GM19240 (cell line): ENCODE results near the gene MZF1.

Source experiments
- DNase-seq: peaks from one replicate; pipeline ENCODE4 v3.0.0; 2011; ENCODE audit warnings: low spot score; ENCODE audit not compliant: insufficient read length

Gene MZF1

DNA sequence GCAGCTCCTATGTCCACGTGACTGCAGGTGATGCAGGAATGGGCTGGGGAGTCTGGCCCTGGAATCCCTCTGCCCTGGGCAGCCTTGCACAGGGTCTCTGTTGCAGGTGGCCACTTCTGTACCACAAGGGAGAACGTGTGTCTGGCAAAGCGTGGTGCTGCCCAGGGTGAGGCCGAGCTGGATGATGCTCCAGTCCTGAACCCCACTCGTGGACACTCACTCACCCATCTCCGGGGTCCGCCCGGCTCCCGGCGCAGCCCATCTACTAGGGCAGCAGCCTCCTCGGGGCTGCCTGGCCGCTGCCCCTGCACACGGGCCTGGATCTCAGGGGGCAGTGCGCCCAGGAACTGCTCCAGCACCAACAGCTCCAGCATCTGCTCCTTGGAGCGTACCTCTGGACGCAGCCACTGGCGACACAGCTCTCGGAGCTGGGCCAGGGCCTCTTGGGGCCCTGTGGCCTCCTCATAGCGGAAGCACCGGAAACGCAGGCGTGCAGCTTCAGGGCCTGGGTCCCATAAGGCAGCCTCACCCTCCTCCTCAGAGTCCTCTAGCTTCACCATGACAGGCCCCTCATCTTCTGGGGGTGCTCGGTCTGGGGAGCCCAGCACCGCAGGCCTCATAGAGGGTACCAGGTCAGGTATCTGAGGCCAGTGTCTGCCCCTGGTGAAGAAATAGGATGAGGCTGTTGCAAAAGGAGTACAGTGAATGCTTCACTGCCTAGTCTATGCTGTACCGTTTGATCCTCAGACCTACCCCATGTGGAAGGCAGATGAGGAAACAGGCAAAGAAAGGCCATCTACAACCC lies 2.2 kb downstream of the MZF1 start:
- no peak for DNase-seq

DNA sequence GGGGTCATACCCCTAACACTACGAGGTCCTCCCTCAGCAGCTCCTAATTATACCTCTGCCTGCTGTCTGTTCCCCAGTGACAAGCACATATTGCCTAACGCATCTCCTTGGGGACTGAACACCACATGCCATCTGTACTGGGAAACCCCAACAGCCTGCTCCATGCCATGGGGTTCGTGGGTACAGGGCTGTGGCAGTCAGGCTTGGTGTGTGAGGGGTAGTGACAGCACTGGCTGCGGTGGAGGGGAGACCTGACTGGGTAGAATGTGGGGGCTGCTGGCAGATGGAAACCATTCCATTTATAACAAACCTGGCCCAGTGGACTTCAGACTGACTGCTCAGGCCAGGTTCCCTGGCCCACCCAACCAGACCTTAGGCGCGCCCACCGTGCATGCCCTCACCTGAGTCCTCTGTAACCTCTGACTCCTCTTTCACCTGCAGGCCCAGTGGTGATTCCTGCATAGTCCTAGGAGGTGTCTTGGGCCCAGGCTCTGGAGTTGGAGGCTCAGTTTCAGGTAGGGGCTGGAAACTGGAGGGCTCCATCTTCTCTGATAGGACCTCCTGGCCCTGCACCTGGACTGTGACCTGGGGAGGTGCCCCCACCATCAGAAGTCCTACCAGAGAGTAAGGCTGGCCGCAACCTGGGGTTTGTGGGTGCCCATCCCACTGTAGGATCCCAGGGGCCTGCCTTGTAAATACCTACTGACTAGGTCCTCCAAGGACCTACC lies 3.0 kb downstream of the MZF1 start:
- no peak for DNase-seq

DNA sequence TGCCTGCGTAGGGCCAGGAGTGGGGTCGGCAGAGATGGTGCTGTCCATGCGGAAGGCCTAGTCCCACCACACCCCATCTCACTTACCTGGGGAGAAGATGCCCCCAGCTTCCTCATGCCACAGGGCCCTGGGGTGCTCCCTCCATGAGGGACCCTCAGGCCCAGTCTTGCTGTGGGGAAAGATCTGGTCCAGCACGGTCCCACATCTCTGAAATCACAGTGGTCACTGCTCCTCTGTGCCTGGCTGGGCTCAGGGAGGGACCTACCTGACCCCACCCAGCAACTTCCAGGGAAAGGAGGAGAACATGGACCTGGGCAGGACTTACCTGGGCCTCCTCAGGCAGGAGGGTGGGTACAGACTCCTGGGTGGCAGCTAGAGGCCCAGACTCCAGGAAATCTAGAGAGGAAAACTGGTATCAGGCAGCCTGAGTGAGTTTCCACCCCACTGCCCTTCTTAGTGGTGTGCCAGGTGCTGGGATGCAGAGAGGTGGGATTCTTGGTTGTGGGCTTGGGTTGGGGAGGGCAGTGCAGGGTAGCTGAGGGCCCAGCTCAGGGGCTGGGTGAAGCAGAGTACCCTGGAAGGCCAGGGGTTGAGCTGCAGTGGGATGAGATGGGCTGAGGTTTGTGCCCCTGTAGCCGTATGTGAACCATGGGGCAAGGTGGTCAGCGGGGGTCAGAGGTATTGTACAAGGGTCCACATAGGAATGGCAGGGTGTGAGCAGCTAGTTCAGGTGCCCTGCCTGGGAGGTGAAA lies 3.8 kb downstream of the MZF1 start:
- DNase-seq, result no peak

DNA sequence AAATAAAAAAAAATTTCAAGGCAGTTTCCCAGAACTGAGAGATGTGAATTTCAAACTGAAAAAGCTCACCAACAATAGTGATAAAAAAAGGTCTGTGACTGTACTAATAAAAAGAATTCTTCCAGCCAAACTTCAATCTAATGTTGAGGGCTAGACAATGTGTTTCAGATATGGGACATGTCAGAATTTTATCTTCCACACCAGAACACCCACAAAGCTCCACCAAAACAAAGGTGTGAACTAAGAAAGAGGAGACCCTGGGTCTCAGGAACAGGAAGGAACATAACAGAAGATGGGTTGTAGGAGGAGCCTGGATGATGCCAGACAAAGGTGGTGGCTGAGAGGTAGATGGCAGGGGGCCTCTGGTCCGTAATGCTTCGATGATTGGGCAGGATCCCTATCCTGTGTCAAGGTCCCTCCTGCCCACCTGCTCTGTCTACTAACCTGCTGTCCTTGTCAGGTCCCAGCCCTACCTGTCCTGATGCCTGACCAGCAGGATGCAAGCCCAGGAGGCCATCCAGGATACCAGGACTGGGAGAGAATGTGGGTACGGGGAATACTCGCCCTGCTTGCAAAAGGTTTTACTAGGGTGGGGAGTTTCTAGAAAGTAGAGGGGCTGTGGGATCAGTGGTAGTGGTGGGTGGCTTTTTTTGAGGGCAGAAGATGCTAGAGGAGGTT lies 4.5 kb downstream of the MZF1 start:
- DNase-seq, result no peak

DNA sequence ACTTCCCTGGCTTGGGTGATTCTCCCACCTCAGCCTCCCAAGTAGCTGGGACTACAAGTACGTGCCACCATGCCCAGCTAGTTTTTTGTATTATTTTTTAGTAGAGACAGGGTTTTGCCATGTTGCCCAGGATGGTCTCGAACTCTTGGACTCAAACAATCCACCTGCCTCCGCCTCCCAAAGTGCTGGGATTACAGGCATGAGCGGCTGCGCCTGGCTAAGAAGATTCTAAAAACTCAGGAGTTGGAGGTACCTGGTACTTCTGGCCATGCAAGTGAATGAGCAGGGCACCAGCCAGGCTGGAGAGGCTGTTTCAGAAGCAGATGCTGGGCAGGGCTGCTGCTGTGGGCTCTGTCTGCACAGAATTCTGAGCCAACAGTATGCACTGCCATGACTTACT lies 6.1 kb downstream of the MZF1 start:
- no peak for DNase-seq

DNA sequence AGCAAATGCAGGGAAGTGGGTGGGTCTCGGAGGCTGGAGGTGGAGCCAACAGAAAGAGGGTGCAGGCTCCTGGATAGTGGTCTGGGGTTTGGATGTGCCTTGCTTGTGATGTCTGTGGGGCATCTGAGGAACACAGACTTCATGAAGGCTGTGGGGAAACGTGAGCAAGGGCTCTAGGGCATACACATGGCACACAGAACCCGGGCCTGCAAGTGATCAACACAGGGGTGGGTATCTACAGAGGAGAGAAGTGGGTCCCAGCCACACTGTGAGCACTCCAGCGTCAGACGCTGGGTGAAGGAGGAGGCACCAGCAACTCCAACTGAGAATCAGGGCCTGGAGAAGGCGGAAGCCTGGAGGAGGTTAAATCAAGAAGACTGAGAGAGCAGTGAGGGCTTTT lies 9.3 kb downstream of the MZF1 start:
- no peak for DNase-seq

DNA sequence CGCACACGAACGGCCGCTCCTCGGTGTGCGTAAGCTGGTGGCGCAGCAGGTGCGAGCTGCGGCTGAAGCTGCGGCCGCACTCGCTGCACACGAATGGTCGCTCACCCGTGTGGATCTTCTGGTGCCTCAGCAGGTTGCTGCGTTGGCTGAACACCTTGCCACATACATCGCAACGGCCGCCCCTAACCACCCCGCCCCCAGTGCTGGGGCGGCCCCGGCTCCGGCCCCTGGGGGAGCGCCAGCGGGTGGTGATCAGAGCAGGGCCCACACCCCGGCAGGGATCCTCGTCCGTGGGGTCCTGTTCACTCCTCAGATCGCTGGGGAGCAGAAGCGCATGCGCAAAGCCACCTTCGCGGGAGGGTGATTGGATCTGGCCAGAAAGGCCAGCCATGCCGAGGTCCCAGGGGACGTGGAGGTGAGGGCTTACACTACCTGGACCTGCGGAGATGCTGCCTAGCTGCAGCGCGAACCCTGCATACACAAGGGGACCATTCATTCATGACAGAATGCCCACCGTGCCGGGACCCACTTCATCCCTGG lies 10.0 kb downstream of the MZF1 start:
- DNase-seq, result no peak

DNA sequence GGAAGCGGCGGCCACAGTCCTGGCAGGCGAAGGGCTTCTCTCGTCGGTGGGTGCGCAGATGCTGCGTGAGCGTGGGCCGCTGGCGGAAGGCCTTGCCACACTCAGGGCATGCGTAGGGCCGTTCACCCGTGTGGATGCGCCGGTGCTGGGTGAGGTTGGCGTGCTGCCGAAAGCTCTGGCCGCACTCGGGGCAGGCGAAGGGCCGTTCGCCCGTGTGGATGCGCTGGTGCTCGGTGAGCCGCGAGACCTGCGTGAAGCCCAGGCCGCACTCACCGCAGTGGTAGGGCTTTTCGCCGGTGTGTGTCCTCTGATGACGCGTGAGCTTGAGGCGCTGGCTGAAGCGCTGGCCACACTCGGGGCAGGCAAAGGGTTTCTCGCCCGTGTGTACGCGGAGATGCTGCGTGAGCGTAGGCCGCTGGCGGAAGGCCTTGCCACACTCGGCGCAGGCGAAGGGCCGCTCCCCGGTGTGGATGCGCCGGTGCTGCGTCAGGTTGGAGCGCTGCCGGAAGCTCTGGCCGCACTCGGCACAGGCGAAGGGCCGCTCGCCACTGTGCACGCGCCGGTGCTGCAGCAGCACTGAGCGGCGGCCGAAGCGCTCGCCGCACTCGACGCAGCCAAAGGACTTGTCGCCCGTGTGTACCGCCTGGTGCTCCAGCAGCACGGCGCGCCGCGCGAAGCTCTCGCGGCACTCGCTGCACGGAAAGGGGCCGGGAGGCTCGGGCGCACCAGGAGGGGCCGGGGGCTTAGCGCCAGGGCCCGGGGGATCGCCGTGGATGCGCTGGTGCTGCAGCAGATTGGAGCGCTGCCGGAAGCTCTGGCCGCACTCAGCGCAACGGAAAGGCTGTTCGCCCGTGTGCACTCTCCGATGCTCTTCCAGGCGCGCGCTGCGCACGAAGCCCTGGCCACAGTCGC lies 10.8 kb downstream of the MZF1 start:
- DNase-seq, result no peak

DNA sequence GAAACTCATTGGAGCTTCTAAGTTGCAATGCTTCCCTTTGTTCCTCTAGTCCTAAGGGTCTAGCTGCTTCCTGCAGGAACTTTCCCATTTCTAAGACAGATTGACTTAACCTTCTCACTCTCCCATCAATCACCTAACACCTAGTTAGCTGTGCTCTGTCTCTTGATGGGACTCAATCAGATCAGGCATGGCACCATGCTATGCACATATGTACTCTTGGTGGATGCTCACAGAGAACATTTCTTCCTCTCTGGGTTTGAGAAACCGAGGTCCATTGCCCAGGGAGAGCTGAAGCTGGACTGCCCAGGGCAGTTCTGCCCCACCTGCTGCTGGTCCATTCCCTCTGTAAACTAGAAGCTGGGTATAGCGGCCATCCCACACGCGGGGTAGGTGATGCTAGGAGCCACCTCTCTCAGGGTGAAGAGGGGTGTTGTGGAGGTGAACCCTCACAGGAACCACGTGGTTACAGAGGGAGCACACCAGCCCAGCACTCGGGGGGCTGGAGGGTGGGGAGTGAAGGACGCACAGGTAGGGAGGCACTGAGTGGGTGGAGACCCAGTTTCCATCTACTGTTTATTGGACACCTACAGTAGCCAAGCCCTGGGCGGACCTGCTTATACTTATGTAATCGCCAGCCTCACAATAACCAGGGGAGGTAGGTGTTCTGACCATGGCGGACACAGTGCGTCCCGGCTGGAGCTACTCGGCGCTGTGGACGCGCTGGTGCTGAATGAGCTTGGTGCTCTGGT lies 11.6 kb downstream of the MZF1 start:
- no peak for DNase-seq

DNA sequence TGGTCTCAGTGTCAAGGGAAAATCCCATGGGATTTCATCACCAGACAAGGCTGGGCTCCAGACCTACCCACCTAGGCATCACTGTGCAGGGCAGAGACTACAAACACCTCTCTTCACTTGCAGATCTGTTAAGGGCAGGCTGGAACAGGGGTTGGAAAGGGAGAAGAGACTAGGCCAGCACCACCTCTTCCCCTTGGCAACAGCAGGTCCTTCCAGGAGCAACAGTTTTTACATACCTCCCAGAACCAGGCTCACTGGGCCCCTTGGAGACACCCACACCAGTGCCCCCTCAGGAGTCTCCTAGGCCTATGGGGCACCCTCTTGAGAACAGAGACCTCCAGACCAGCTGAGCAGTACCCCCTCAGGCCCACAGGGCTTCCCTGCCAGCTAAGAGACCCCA lies 12.2 kb downstream of the MZF1 start:
- DNase-seq, result no peak

DNA sequence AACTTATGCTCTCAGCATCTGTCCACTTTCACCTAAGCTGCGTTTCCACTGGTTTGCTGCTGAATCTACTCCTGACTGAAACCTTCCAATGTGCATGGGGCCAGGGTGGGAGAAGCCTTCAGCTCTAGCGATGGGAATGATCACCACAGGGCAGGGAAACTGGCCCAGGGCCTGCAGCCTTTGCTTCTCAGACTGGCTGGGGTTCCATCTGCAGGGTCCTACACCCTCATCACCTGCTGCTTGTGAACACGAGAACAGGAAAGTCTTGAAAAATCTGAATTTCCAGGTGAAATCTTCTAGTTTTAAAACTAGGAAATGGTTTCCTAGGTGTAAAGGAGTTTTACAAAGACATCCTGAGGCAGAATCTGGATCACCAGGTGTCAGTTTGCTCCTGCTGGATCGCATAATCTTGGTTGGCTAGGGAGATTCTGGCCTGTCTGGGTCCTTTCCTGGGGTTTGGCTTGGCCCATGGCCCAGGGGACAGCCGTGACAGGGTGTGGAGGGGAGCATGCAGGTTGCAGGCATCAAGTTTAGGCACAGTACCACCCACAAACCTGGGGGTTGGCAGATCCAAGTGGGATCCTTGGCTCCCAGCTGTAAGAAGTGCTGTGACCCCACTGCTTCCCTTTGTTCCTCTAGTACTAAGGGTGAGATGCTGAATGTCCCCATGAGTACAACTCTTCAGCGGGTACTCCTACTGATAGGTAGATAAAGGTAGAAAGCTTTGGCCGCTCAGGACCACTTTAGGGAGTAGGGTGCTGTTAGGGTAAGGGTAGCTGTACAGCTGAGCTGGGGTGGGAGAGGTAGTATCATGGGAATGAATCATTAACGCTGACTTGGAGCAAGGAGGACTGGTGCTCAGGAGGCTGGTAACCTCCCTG lies 12.9 kb downstream of the MZF1 start:
- no peak for DNase-seq

DNA sequence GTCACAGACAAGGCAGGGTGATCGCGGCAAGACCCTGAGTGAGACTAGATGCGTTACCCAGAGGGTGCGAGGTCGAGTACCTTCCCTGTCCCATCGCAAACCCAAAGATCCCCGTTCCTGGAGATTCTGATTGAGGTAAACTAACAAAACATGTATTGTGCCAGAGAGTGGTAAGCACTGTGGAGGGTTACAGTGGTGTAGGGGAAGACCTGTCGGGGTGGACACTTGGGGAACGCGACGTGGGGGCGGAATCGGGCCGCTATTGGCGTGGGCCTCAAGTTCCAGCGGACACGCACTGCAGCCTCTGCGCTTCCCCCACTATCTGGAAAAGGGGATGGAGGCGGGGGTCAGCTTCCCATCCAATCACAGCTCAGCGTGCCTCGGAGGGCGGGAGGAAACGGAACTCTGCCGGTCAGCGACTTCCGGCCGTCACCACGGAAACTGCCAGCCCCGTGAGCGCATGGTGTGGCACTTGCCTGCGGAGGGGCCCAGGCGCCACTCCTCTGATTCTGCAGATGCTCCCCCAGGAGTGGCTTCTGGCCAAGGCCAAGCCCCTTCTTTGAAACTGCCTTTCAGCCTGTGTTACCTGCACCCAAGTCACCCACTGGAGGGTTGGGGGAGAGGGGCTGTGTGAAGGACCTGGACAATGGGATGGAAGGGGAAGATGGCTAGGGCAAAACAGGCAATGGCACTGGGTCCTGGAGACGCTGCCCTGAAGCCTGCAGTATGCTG lies 13.7 kb downstream of the MZF1 start:
- peak; percentile 97 for DNase-seq

DNA sequence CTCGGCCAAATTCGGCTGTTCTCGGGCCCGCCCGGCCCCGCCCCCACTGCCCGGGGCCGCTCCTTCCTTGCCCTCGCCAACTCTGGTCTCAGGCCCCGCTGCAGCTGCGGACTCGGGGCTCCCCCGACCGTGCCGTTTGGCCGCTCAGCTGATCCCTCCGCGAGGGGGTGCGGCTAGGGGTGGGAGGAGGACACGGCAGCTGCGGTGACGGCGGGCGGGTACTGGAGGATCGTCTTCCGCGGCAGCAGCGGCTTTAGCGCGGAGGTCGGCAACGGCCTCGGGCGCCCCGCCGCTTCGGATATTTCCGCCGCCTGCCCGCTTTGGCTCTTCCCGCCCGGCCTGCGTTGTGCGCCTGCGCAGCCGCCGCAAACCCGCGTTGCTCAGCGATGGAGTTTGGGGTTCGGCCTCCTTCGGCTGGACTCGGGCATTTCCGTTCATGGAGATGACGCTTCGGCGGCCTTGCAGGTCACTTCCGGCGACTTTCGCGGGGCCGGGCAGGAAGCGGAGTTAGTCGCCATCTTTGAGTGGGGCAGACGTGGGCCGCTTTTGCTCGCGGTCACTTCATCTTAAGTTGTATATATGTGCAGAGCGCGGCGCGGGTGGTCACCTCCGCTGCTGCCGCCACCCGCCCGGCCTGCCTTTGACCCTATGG lies 14.4 kb downstream of the MZF1 start:
- peak; percentile 85 for DNase-seq

DNA sequence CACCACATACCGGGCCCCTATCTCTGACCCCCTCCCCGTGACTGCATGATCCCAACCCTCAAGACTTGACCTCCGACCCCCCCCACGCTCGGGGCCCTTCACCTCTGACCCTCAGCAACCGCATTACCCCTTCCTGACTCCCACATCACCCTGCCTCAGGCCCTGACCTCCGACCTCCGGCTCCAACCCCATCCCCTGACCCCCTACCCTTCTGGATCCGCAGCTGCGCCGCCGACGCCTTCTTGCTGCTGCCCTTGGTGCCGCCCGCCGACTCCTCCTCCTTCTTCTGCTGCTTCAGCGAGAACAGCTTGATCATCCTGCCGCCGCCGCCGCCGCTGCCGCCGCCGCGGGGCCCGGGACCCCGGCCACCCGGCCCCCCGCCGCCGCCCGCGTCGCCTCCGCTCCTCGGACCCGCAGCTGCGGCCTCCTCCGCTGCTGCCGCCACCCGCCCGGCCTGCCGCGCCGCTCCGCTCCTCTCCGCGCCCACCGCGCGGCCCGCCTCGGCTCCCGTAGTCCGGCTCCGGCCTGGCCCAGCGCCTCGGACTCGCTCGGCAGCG lies 15.0 kb downstream of the MZF1 start, which contains the start of gene UBE2M:
UBE2M (minus strand) TSS at position 546 of the 557 bp plus-strand sequence; CDS start at position 316, 230 bp downstream.
- no peak for DNase-seq

DNA sequence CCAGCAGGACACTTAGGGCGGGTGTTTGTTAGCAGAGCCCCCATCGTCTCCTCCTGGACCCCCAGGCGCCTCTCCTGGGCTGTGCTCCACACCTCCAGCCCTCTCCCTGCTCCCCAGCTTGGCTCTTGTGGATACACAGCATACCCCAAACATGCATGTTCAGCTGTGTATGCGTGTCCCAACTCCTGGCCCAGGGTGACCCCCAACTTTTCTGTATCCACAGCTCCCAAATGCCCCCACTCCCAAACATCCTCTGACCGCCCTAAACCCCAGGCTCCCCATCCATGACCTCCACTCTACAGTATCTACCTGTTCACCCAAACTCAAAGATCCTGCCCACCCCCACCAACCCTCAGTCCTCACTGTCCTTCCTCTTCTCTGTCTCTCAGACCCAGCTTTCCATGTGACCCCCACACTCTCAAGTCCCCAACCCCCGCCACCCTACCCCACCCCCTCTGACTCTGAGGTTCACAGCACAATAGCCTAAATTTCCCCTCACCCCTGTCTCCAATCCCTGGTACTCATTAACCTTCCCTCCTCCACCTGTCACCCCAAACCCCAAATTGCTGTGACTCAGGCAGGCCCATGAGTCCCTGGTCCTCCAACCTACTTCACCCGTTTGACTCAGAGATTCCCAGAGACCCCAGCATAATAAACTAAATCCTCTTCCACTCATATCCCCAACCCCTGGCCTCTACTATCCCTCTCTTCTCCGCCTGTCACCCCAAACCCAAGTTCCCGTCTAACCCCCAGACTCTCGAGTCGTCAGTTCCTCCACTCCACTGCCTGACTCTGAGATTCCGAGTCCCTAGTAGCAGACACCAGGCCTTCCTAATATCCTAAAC lies 15.7 kb downstream of the MZF1 start:
- no peak for DNase-seq

DNA sequence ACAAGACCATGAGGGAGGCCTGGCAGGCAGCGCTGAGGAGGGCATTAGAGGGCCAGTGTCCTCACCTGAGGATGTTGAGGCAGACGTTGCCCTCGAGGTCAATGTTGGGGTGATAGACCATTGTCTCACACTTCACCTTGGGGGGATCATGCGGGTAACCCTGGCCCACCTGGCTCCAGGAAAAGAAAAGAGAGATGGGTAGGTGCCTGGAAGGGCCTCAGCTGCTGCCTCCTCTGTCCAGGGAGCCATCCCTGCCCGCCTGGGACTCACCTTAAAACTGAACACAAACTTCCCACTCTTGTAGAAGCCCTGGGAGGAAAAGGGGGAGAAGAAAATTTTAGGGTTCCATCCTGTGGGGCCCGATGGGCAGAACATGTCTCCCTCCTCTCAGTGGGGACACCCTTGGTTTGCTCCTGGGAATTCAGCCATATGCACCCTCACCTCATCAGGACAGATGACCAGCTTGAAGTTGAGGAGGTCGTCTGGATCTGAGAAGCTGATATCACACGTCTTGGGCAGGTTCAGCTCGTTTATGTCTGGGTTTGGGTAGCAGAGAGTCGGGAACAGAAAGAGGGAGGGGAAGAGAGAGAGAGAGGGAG lies 16.4 kb downstream of the MZF1 start:
- DNase-seq, result no peak
